BLaER1 treated with 17β-estradiol and CSF1 and Interleukin-3, amounts not matched to agents 10 nM and 100 nM (cell line): ENCODE results near the gene RARRES1.
A peak's percentile ranks its signal among the peaks of the same experiment; 100 is the strongest.

Experiments
- H3K27ac ChIP-seq, 11 experiments: shearing (Covaris generic); formaldehyde crosslinking; 2 replicates each; pipeline ENCODE4 v1.8.1; 2022
- H3K27me3 ChIP-seq, 11 experiments: shearing (Covaris generic); formaldehyde crosslinking; 2 replicates each; pipeline ENCODE4 v1.8.1; 2022
- H3K36me3 ChIP-seq, 11 experiments: shearing (Covaris generic); formaldehyde crosslinking; 2 replicates each; pipeline ENCODE4 v1.8.1; 2022
- H3K4me1 ChIP-seq, 10 experiments: shearing (Covaris generic); formaldehyde crosslinking; 2 replicates each; pipeline ENCODE4 v1.8.1; 2022
- H3K4me2 ChIP-seq, 11 experiments: shearing (Covaris generic); formaldehyde crosslinking; 2 replicates each; pipeline ENCODE4 v1.8.1; 2022
- H3K4me3 ChIP-seq, 10 experiments: shearing (Covaris generic); formaldehyde crosslinking; 2 replicates each; pipeline ENCODE4 v1.8.1; 2022
- H3K9ac ChIP-seq, 11 experiments: shearing (Covaris generic); formaldehyde crosslinking; 2 replicates each; pipeline ENCODE4 v1.8.1; 2022
- H3K9me3 ChIP-seq, 11 experiments: shearing (Covaris generic); formaldehyde crosslinking; replicated peaks in 1 of 11; 2 replicates each; pipeline ENCODE4 v1.8.1; 2022
- H4K20me1 ChIP-seq, 11 experiments: shearing (Covaris generic); formaldehyde crosslinking; 2 replicates each; pipeline ENCODE4 v1.8.1; 2022
- Cebpa-rat ChIP-seq, 11 experiments: shearing (Covaris generic); IDR thresholded peaks; 2 replicates each; pipeline ENCODE4 v1.8.1; 2022

Gene RARRES1

GRCh38 chr3:158774965-158775364, 42.7 kb upstream of the RARRES1 start:
- H3K4me1 ChIP-seq: peaks cover 0 to 64% (median 0%) of the 10 kb centered on the region in 10 experiments; a peak in 5 of 20 replicates
- no peak overlapping the region for H3K9ac ChIP-seq
- H3K27me3 ChIP-seq: no peaks in the 10 kb centered on the region
- no peaks in the 10 kb centered on the region for H3K9me3 ChIP-seq
- peak overlapping the region in 1 of 11 experiments; percentile 1; a peak in 1 of 22 replicates for H3K27ac ChIP-seq
- no peak for TF ChIP-seq Cebpa-rat (IDR thresholded peaks at IDR 0.05)
- peak overlapping the region in 2 of 11 experiments; percentile 27 to 85; a peak in 2 of 22 replicates for H3K4me2 ChIP-seq
- no peaks in the 10 kb centered on the region; a peak in 1 of 22 replicates for H4K20me1 ChIP-seq
- H3K4me3 ChIP-seq: no peak overlapping the region
- no peaks in the 10 kb centered on the region for H3K36me3 ChIP-seq

GRCh38 chr3:158773845-158774830, 41.9 kb upstream of the RARRES1 start:
- Histone ChIP-seq H3K9me3 (no peaks in the 10 kb centered on the region), H3K27ac (no peak overlapping the region; a peak in 1 of 22 replicates), H3K4me1 (peaks cover 0 to 61% (median 0%) of the 10 kb centered on the region in 10 experiments; a peak in 5 of 20 replicates), H3K9ac (no peak overlapping the region), H3K36me3 (no peaks in the 10 kb centered on the region), H3K4me3 (no peak overlapping the region), H3K4me2 (peak overlapping the region in 2 of 11 experiments; percentile 27 to 85; a peak in 3 of 22 replicates), H3K27me3 (no peaks in the 10 kb centered on the region), H4K20me1 (no peaks in the 10 kb centered on the region; a peak in 1 of 22 replicates)
- no peak for TF ChIP-seq Cebpa-rat (IDR thresholded peaks at IDR 0.05)

GRCh38 chr3:158773166-158773565, 40.9 kb upstream of the RARRES1 start:
- H3K4me3 ChIP-seq: no peak overlapping the region
- H3K27ac ChIP-seq: no peak overlapping the region

GRCh38 chr3:158771982-158772381, 39.7 kb upstream of the RARRES1 start:
- no peaks in the 10 kb centered on the region; a peak in 1 of 22 replicates for H4K20me1 ChIP-seq
- no peak overlapping the region for H3K27ac ChIP-seq
- H3K27me3 ChIP-seq: no peaks in the 10 kb centered on the region
- H3K36me3 ChIP-seq: no peaks in the 10 kb centered on the region
- peaks cover 0 to 47% (median 0%) of the 10 kb centered on the region in 10 experiments; a peak in 5 of 20 replicates for H3K4me1 ChIP-seq
- no peak overlapping the region for H3K4me2 ChIP-seq
- no peak overlapping the region for H3K4me3 ChIP-seq
- H3K9me3 ChIP-seq: no peaks in the 10 kb centered on the region
- TF ChIP-seq Cebpa-rat (IDR thresholded peaks at IDR 0.05): no peak
- no peak overlapping the region for H3K9ac ChIP-seq

More at GRCh38 chr3:158773166-158773565, 40.9 kb upstream of the RARRES1 start:
- no peaks in the 10 kb centered on the region for H3K9me3 ChIP-seq
- H3K9ac ChIP-seq: no peak overlapping the region
- H3K4me1 ChIP-seq: peaks cover 0 to 56% (median 0%) of the 10 kb centered on the region in 10 experiments; a peak in 5 of 20 replicates
- H3K36me3 ChIP-seq: no peaks in the 10 kb centered on the region
- H4K20me1 ChIP-seq: no peaks in the 10 kb centered on the region; a peak in 1 of 22 replicates
- H3K4me2 ChIP-seq: peak overlapping the region in 1 of 11 experiments; percentile 85; a peak in 1 of 22 replicates
- H3K27me3 ChIP-seq: no peaks in the 10 kb centered on the region
- no peak for TF ChIP-seq Cebpa-rat (IDR thresholded peaks at IDR 0.05)

- H3K4me2 ChIP-seq: no peak overlapping the region
- no peak overlapping the region for H3K9ac ChIP-seq
- no peak overlapping the region for H3K27ac ChIP-seq
- TF ChIP-seq Cebpa-rat (IDR thresholded peaks at IDR 0.05): no peak
- no peaks in the 10 kb centered on the region for H3K9me3 ChIP-seq
- H3K4me3 ChIP-seq: no peak overlapping the region
- H3K27me3 ChIP-seq: no peaks in the 10 kb centered on the region
- peaks cover 0 to 43% (median 0%) of the 10 kb centered on the region in 10 experiments; a peak in 4 of 20 replicates for H3K4me1 ChIP-seq
- no peaks in the 10 kb centered on the region for H3K36me3 ChIP-seq
- no peaks in the 10 kb centered on the region; a peak in 1 of 22 replicates for H4K20me1 ChIP-seq
Observed at GRCh38 chr3:158771577-158771976, 39.3 kb upstream of the RARRES1 start.

- no peaks in the 10 kb centered on the region; a peak in 1 of 22 replicates for H4K20me1 ChIP-seq
- H3K4me2 ChIP-seq: no peak overlapping the region
- no peaks in the 10 kb centered on the region for H3K36me3 ChIP-seq
- H3K9ac ChIP-seq: no peak overlapping the region
- H3K27me3 ChIP-seq: no peaks in the 10 kb centered on the region
- H3K4me3 ChIP-seq: no peak overlapping the region
- H3K27ac ChIP-seq: no peak overlapping the region
- no peaks in the 10 kb centered on the region for H3K9me3 ChIP-seq
- H3K4me1 ChIP-seq: peaks cover 0 to 36% (median 0%) of the 10 kb centered on the region in 10 experiments; a peak in 4 of 20 replicates
- no peak for TF ChIP-seq Cebpa-rat (IDR thresholded peaks at IDR 0.05)
Observed at GRCh38 chr3:158770741-158771350, 38.6 kb upstream of the RARRES1 start.

GRCh38 chr3:158769952-158770740, 37.9 kb upstream of the RARRES1 start:
- H3K9me3 ChIP-seq: no peaks in the 10 kb centered on the region
- no peak for TF ChIP-seq Cebpa-rat (IDR thresholded peaks at IDR 0.05)
- no peaks in the 10 kb centered on the region for H3K27me3 ChIP-seq
- H4K20me1 ChIP-seq: no peaks in the 10 kb centered on the region; a peak in 1 of 22 replicates
- no peaks in the 10 kb centered on the region for H3K36me3 ChIP-seq
- no peak overlapping the region for H3K9ac ChIP-seq
- no peak overlapping the region for H3K4me2 ChIP-seq
- peaks cover 0 to 29% (median 0%) of the 10 kb centered on the region in 10 experiments; a peak in 4 of 20 replicates for H3K4me1 ChIP-seq
- H3K27ac ChIP-seq: no peak overlapping the region
- H3K4me3 ChIP-seq: no peak overlapping the region

GRCh38 chr3:158769549-158769948, 37.3 kb upstream of the RARRES1 start:
- TF ChIP-seq Cebpa-rat (IDR thresholded peaks at IDR 0.05): no peak
- Histone ChIP-seq H3K4me3 (no peak overlapping the region), H3K4me1 (peaks cover 0 to 23% (median 0%) of the 10 kb centered on the region in 10 experiments; a peak in 4 of 20 replicates), H3K9me3 (no peaks in the 10 kb centered on the region), H3K36me3 (no peaks in the 10 kb centered on the region), H3K27ac (no peak overlapping the region), H3K27me3 (no peaks in the 10 kb centered on the region), H4K20me1 (no peaks in the 10 kb centered on the region; a peak in 1 of 22 replicates), H3K9ac (no peak overlapping the region), H3K4me2 (no peak overlapping the region)
